Measurements from ENCODE around the gene GPR108. TPM values are rescaled to one million over a fixed set of nuclear protein-coding genes. Genes with fewer than 3 reads are reported as not detected.
"Not testable (repeated sequence)": the region's sequence is repeated elsewhere in the genome, so short reads cannot be mapped to it uniquely, and the experiment has no call there.

The GPR108 gene
- total RNA-seq, 1 donor: 43.9 TPM

DNA sequence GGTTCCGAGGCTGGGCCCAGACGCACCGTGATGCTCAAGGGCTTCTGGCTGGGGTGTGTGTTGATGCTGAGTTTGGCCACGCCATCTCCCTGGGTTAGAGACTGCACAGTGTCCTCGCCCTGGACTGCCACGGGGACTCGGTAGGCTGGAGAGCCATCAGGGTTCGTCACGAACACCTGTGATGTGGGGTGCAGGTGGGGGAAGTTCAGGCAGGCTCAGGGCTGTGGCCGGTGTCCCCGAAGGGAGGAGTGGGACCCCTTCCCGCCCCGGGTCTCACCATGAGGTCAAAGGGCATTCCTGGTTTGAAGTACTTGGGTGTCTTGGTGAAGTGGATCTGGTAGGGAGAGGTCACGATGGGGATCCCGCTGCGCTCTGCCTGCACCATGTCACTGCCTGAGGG lies 25.1 kb downstream of the GPR108 start:
- Histone ChIP-seq H3K9me3 (ENCODE audit: low read depth, low read length) (no peaks in the 10 kb centered on the region), H3K27me3 (ENCODE audit: insufficient read depth, low read length) (peaks cover 14% of the 10 kb centered on the region), H3K4me3 (ENCODE audit: low read length) (no peak overlapping the region), H3K4me1 (ENCODE audit: insufficient read depth, low read length) (no peaks in the 10 kb centered on the region)

DNA sequence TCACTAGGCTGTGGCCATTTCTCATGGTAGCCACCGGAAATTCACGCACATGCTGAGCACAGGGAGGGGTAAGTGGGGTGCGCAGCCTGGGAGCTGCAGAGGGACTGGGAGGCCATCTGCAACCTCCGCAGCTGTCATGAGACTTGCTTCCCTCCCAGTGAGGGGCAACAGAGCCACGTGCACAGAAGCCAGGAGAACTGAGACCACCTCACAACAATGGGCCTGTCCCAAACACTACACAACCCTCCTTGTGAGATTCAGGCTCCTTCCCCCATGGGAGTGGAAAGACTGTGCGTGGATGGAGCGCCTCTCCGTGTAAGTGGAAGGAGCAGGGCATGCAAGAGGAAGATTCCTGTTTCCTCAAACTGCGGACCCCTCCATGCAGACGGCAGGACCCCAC lies 25.8 kb downstream of the GPR108 start:
- H3K27me3 ChIP-seq (ENCODE audit: insufficient read depth, low read length): peaks cover 14% of the 10 kb centered on the region
- no peak overlapping the region for H3K4me3 ChIP-seq (ENCODE audit: low read length)
- H3K4me1 ChIP-seq (ENCODE audit: insufficient read depth, low read length): no peaks in the 10 kb centered on the region
- H3K9me3 ChIP-seq (ENCODE audit: low read depth, low read length): no peaks in the 10 kb centered on the region

DNA sequence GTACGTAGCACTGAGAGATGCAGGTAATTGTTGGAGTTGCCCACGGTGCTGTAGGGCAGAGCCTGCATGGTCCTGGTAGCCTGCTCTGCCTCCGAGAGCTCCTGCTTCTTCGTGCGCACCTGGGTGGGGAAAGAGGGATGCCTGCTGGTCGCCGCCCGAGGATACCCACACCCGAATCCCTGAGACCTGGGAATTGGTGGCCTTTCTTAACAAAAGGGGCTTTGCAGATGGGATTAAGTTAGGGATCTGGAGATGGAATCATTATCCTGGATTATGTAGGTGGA lies 26.4 kb downstream of the GPR108 start:
- Histone ChIP-seq H3K9me3 (ENCODE audit: low read depth, low read length) (no peaks in the 10 kb centered on the region), H3K27me3 (ENCODE audit: insufficient read depth, low read length) (peaks cover 14% of the 10 kb centered on the region), H3K4me3 (ENCODE audit: low read length) (no peak overlapping the region), H3K4me1 (ENCODE audit: insufficient read depth, low read length) (no peaks in the 10 kb centered on the region)

DNA sequence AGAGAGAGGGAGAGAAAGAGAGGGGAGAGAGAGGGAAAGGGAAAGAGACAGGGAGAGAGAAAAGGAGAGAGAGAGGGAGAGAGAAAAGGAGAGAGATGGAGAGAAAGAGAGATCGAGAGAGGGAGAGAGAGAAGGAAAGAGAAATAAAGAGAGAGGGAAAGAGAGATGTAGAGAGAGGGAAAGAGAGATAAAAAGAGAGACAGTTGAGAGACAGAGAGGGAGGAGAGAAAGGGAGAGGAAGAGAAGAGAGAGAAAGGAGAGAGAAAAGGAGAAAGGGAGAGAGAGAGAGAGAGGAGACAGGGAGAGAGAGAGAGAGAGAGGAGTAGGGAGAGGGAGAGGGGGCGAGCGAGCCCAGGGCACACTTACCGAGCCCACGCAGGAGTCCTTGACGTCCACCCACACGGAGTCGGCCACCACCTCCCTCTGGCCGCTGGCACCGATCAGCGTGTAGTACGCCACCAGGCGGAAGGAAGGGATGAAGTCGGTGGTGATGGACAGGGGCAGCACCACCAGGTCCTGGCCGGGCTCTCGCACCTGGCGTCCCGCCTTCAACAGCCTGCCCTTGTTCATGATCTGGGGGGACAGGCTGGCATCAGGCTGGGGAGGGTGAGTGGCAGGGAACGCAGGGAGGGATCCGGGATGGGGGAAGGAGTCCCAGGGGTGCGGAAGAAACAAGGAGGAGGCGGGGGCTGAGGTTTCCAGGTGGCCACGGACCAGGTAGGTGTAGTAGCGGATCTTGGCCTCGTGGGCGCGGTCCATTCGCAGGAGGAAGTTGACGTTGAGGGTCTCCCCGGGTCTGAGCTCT lies 26.9 kb downstream of the GPR108 start:
- H3K27me3 ChIP-seq (ENCODE audit: insufficient read depth, low read length): peaks cover 14% of the 10 kb centered on the region

DNA sequence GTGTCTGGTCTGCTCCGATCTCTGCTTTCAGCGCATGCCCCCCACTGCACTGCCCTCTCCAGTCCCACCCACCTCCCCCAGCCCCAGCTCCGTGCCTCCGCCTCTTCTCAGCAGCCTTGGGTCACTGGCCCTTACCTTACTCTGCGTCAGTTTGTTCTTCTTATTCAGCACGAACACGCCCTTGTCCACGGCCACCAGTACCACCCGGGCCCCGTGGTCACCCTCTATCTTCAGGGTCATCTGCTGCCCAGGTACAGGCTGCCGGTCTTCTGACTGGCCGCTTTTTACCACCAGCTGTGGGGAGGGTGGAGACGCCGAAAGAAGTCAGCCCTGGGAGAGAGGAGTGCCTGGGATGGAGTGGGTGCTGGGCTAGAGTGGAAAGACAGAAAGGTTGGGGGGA lies 27.8 kb downstream of the GPR108 start:
- H3K27me3 ChIP-seq (ENCODE audit: insufficient read depth, low read length): peaks cover 14% of the 10 kb centered on the region
- no peak overlapping the region for H3K4me3 ChIP-seq (ENCODE audit: low read length)
- no peaks in the 10 kb centered on the region for H3K9me3 ChIP-seq (ENCODE audit: low read depth, low read length)
- no peaks in the 10 kb centered on the region for H3K4me1 ChIP-seq (ENCODE audit: insufficient read depth, low read length)

More for the DNA sequence above, 26.9 kb downstream of the GPR108 start:
- Histone ChIP-seq H3K9me3 (ENCODE audit: low read depth, low read length) (no peaks in the 10 kb centered on the region), H3K4me1 (ENCODE audit: insufficient read depth, low read length) (no peaks in the 10 kb centered on the region), H3K4me3 (ENCODE audit: low read length) (no peak overlapping the region)

DNA sequence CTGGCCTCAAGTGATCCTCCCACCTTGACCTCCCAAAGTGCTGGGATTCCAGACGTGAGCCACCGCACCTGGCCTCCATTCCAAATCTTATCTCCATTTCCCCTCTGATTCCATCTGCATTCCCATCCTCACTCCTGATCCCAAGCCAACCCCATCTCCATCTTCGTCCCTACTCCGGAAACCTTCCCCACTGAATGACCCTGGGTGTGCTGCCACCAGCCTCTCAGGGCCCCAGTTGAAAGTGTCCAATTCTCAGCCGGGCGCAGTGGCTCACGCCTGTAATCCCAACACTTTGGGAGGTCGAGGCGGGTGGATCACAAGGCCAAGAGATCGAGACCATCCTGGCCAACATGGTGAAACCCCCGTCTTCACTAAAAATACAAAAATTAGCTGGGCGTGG lies 28.5 kb downstream of the GPR108 start:
- H3K9me3 ChIP-seq (ENCODE audit: low read depth, low read length); H3K4me3 ChIP-seq (ENCODE audit: low read length); H3K4me1 ChIP-seq (ENCODE audit: insufficient read depth, low read length): not testable (repeated sequence)
- H3K27me3 ChIP-seq (ENCODE audit: insufficient read depth, low read length): peaks cover 14% of the 10 kb centered on the region

DNA sequence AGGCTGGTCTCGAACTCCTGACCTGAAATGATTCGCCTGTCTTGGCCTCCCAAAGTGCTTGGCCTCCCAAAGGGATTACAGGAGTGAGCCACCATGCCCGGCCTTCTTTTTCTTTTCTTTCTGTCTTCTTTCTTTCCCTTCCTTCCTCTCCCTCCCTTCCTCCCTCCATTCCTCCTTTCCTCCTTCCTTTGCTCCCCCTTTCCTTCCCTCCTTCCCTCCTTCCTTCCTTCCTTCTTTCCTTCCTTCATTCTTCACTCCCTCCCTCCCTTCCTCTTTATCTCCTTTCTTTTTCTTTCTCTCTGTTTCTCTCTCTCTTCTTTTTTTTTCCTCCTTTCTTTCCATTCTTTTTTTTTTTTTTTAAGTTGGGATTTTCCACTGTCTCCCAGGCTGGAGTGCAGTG lies 29.0 kb downstream of the GPR108 start:
- Histone ChIP-seq H3K4me3 (ENCODE audit: low read length) (no peak overlapping the region), H3K9me3 (ENCODE audit: low read depth, low read length) (no peaks in the 10 kb centered on the region), H3K4me1 (ENCODE audit: insufficient read depth, low read length) (no peaks in the 10 kb centered on the region), H3K27me3 (ENCODE audit: insufficient read depth, low read length) (peaks cover 14% of the 10 kb centered on the region)

DNA sequence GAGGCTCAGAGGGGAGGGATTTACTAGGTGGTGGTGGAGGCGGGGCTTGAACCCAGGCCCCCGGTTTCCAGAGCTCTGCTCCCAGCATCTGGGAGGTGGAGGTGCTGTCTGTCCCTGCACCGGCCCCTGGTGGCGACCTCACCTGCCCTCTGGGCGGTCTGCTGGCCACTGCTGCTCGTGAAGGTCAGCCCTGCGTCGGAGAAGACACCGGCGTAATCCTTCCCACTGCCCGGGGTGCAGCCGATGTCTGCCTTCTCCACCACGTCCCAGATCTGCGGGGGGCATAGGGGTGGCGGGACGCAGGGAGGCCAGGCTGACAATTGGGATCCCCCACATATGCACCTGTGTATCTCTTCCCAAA lies 29.7 kb downstream of the GPR108 start:
- H3K4me1 ChIP-seq (ENCODE audit: insufficient read depth, low read length): no peaks in the 10 kb centered on the region
- H3K9me3 ChIP-seq (ENCODE audit: low read depth, low read length): no peaks in the 10 kb centered on the region
- H3K27me3 ChIP-seq (ENCODE audit: insufficient read depth, low read length): peaks cover 14% of the 10 kb centered on the region
- no peak overlapping the region for H3K4me3 ChIP-seq (ENCODE audit: low read length)

DNA sequence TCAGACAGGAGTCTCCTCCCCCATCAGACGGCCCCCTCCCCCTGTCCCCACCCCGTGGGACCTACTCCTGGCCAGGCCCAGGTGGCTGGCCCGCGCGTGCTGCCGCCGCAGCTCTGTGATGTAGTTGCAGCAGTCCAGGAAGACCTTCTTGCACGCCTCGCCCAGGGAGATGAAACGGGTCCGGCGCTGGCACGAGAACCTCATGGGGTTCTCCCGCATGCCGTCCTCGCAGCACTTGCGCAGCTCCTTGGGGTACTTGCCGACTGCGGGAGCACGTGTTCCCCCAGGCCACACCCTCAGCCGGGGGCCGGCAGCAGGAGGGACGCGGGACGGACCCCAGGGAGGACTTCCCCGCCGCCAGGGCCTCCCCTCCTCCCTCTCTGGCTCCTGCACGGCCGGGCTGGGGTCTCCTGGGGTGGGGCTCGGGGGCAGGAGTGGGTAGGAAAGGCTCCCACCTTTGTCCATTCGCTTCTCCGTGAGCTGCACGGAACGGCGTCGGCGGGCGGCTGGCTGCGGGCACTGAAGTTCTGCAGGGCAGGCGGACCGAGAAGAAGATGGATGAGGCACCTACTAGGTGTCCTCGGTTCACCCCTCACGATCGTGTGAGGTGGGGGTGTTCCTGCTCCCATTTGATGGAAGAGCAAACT lies 30.2 kb downstream of the GPR108 start:
- no peaks in the 10 kb centered on the region for H3K4me1 ChIP-seq (ENCODE audit: insufficient read depth, low read length)
- peaks cover 14% of the 10 kb centered on the region for H3K27me3 ChIP-seq (ENCODE audit: insufficient read depth, low read length)
- H3K4me3 ChIP-seq (ENCODE audit: low read length): no peak overlapping the region
- H3K9me3 ChIP-seq (ENCODE audit: low read depth, low read length): no peaks in the 10 kb centered on the region

DNA sequence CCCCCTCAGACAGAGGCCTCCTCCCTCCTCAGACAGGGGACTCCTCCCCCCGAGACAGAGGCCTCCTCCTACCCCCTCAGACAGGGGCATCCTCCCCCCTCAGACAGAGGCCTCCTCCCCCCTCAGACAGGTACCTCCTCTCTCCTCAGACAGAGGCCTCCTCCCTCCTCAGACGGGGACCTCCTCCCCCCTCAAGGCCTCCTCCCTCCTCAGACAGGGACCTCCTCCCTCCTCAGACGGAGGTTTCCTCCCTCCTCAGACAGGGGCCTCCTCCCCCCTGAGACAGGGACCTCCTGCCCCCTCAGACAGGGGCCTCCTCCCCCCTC lies 30.8 kb downstream of the GPR108 start:
- H3K4me1 ChIP-seq (ENCODE audit: insufficient read depth, low read length): no peaks in the 10 kb centered on the region
- H3K27me3 ChIP-seq (ENCODE audit: insufficient read depth, low read length): peaks cover 14% of the 10 kb centered on the region
- H3K4me3 ChIP-seq (ENCODE audit: low read length): no peak overlapping the region
- no peaks in the 10 kb centered on the region for H3K9me3 ChIP-seq (ENCODE audit: low read depth, low read length)

DNA sequence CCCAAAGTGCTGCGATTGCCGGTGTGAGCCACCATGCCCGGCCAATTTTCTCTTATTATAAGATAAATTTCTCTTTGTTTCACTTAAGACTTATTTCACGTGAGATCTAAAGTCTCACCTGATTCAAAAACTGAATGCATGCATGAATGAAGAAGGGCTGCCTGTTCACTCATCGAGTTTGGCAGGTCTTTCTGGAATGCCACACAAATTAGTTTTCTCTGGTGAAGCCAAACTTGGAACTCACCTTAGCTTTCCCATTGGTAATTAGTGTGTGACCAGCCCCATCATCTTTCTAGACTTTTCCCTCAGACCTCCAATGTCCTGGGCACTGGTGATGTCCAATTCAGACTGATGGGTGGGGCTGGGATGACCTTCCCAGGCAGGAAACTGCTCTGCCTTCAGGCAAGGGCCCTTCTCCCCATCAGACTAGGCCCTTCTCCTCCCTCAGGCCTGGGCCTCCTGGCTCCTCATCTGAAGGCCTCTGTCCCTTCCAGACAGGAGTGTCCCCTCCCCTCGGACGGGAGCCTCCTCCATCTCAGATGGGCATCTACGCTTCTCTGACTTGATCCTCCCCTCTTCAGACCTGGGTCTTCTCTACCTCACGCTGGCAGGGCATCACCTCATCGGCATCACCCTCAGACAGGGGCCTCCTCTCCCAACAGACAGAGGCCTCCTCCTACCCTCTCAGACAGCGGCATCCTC lies 31.3 kb downstream of the GPR108 start:
- Histone ChIP-seq H3K4me3 (ENCODE audit: low read length) (no peak overlapping the region), H3K27me3 (ENCODE audit: insufficient read depth, low read length) (peaks cover 14% of the 10 kb centered on the region), H3K9me3 (ENCODE audit: low read depth, low read length) (no peaks in the 10 kb centered on the region), H3K4me1 (ENCODE audit: insufficient read depth, low read length) (no peaks in the 10 kb centered on the region)

DNA sequence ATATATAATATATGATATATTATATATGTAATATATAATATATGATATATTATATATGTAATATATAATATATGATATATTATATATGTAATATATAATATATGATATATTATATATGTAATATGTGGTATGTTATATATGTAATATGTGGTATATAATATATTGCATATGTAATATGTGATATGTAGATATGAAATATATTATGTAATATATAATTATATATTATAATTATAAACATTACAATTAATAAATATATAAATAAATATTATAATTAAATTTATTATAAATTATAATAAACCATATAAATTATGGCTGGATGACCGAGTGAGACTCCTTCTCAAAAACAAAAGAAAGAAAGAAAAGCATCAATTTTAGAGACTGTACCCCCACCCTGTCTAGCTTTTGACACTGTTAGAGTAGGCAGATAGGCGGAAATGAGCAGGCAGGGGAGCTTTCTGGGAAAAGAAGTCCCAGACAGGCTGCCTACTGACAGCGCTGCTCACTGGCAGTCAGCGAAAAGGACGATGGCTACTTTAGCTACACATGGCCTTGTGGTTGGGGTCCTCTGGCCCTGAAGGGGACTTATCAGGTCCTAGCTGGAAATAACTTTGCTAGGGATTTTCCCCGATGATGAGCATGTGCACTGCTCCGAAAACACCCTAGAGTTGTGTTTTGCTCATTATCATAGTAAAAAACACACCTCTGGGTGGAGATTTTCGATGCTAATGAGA lies 36.6 kb downstream of the GPR108 start:
- no peaks in the 10 kb centered on the region for H3K4me1 ChIP-seq (ENCODE audit: insufficient read depth, low read length)
- no peaks in the 10 kb centered on the region for H3K9me3 ChIP-seq (ENCODE audit: low read depth, low read length)
- no peaks in the 10 kb centered on the region for H3K27me3 ChIP-seq (ENCODE audit: insufficient read depth, low read length)
- no peak overlapping the region for H3K4me3 ChIP-seq (ENCODE audit: low read length)

DNA sequence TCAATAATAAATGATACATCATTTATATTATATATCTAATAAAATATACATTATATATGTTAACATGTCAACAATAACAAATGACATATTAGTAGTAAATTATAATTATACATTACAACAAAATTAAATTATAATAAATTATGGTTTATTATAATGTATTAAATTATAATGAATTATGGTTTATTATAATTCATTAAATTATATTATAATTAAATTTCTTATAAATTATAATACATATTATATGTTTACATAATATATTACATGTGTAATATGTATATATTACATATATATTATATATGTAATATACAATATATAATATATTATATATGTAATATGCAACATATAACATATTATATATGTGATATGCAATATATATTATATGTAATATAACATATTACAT lies 37.4 kb downstream of the GPR108 start:
- H3K4me1 ChIP-seq (ENCODE audit: insufficient read depth, low read length): no peaks in the 10 kb centered on the region
- no peaks in the 10 kb centered on the region for H3K9me3 ChIP-seq (ENCODE audit: low read depth, low read length)
- H3K4me3 ChIP-seq (ENCODE audit: low read length): no peak overlapping the region
- no peaks in the 10 kb centered on the region for H3K27me3 ChIP-seq (ENCODE audit: insufficient read depth, low read length)

DNA sequence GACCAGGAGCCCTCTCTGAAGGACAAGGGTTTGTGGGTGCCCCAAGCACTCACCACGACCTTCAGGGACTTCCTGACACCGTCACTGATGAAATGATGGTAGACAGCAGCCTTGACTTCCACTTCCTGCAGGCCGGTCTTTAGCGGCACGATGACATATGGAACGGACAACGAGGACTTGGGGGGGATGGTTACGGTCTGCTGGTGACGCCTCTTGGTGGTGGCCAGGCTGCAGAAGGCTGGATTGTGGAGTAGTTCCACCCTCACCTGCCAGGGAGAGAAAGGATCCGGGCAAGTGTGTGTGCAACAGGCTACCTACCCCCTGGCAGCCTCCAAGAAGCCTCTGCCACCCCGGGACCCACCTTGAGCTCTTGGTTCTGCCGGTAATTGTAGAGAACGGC lies 40.1 kb downstream of the GPR108 start:
- Histone ChIP-seq H3K27me3 (ENCODE audit: insufficient read depth, low read length) (no peaks in the 10 kb centered on the region), H3K4me3 (ENCODE audit: low read length) (no peak overlapping the region), H3K9me3 (ENCODE audit: low read depth, low read length) (no peaks in the 10 kb centered on the region), H3K4me1 (ENCODE audit: insufficient read depth, low read length) (no peaks in the 10 kb centered on the region)

DNA sequence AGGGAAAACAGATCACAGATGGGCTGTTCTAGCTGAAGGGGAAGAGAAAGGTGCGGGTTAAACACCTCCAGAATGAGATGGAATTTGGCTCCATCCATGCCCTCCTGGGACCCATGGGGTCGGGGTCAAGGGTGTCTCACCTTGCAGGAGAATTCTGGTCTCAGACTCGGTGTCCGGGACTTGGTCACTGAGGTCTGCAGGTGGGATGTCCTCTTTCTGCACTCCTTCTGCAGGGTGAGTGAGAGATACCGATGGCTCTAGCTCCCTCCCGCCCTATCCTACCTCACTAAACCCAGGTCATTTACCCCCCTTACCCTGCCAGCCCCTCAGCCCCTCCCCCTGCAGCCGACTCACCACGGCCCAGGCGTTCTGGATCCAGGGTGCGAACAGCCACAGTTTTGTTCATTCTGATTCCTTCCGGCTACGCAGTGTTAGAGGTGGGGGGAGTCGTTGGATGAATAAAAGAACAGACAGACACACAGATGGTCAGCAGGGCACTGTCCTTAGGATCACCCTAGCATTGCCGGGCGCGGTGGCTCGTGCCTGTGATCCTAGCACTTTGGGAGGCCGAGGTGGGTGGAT lies 41.0 kb downstream of the GPR108 start:
- Histone ChIP-seq H3K9me3 (ENCODE audit: low read depth, low read length) (no peaks in the 10 kb centered on the region), H3K4me3 (ENCODE audit: low read length) (no peak overlapping the region), H3K27me3 (ENCODE audit: insufficient read depth, low read length) (no peaks in the 10 kb centered on the region), H3K4me1 (ENCODE audit: insufficient read depth, low read length) (no peaks in the 10 kb centered on the region)

Measured in mononuclear cell (primary cell).